ENCODE data around the gene FAM124A.

FAM124A gene

DNA sequence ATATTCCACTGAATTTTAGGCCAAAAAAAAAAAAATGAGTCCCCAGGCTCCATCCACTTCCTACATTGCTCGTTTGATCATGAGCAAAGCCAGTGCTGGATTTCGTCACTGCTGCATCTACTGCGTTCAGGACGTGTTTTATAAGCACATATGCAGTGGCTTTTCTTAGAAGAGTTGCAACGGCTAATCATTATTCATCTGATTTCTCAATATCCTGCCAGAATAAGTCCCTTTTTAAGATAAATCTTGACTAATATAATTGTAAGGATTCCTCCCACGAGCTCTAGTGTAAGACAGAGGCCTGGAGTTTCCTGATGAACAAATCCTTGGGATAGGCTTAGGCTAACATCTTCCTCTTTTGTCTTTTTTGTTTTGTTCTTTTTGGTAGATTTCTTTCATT lies 19.5 kb downstream of the FAM124A start:
- no peak for DNase-seq (ENCODE audit: low read depth)

GRCh38 chr13:51243227-51243626 lies 21.0 kb downstream of the FAM124A start:
- no peak for DNase-seq (ENCODE audit: low read depth)

DNA sequence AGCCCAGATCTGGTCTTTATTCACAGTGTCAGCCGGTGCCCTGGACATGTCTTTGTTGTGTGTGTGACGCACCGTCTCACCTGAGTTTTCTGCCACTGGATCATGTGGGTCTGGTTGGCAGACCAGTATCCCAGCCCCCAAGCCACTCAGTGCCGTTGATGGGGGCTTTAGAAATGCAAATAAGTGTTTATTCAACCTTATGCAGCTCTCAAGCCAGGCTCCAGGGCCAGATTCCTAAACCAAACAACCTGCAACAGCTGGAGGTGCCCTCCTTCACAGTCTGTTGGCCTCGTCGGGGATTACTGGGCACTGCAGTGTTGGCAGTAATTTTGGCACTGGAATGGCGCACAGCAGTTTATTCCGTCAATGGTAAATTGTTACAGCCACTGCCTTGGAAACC lies 21.6 kb downstream of the FAM124A start:
- DNase-seq (ENCODE audit: low read depth) = no peak

DNA sequence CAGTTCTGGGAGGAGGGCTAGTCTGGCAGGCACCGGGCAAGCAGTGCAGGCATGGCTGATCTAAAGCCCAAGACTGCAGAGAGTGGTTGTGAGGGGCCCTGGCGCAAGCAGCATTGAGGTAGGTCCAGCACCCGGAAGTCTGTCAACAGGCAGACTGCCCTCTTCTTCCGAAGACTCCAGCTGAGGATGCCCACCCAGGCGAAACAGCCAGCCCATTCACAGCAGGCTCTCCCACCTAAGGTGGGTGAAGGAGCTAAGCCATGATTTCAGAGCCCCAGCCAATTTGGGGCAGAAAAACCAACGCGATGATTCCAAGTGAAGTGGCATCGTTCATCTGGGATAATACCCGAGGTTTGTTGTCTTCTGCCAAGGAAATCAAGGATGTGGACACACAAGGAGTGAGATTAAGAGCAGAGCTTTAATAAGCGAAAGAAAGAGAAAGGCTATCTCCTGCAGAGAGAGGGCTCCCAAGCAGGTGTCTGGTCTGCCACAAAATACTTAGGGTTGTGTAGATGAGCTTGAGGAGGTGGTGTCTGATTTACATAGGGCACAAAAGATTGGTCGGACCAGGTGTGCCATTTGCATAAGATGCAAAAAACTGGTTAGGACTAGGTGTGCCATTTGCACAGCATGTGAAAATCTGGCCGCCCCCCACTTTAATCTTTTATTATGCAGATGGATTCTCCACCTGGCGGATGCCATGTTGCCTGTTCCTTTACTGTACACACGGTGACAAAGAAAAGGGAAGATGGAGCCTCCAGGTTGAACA lies 22.6 kb downstream of the FAM124A start:
- DNase-seq (ENCODE audit: low read depth) = no peak

DNA sequence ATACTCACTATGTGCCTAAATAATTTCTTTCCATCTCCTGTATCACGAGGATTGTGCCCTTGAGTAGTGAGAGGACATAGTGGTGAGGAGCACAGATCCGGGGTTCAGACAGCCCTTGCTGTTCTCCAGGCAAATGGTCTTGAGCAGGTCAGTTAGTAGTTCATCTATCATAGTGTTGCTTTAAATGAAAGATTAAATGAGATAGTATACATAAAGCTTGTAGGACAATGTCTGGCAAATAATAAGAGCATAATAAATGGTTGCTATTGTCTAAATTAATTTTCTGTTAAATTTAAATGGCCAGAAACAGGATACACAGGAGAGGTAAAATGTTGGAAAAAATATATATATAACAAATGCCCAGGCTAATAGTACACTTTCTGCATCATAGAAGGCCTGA lies 23.4 kb downstream of the FAM124A start:
- no peak for DNase-seq (ENCODE audit: low read depth)

DNA sequence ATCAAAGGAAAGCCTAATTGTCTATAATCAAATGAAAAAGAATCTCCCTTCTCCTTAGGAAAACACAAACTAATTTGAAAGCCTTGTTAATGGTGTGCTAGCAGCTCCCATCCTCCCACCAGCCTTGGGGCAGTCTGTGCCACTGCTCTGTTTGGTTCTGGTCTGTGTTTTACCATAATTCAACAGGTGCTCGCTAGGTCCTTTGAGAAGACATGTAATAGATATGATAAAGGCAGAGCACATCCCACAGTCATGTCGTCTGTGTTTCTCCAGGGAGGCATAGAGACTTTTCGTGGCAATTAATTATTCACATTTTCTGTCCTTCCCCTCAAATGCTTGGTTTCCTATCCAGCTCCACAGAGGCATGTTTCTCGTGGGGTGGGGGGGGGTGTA lies 23.8 kb downstream of the FAM124A start:
- DNase-seq (ENCODE audit: low read depth) = no peak

DNA sequence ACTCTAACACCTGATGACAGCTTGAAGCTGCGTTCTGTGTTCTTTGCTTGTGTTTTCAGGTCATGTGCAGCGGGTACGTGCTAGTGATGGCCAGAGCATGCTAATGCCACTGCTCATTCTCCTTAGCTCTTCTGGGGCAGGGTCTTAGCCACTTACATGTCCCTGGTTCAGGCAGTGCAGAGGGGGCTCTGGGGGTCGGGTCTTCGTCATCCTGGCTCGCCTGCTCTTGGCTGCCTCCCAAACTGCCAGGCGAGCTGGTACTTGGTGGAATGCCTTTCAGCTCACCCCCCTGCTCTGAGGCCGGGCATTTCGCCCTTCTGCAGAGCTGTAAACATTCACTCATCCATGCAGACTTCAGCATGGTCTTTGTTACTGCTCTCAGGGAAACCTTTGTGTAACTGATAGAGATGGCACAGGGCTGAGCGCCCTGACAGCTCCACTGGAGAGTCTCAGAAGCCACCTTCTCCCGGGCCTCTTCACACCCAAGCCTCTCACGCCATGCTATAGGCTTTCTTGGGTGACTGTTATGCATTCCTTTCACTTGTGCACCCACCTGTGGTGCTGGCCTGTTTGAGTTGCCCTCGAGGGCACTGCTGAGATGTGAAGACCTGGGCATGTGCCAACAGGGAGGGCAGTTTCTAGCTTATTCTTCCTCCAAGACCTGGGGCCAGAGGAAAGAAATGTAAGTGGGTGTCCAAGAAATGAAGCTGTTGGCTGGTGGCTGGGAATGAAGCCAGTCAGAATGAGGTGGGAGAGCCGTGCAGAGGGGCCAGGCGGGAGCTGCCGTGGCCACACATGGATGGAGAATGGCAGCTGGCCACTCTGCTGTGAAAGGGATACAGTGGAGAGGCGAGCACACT lies 24.4 kb downstream of the FAM124A start:
- no peak for DNase-seq (ENCODE audit: low read depth)

DNA sequence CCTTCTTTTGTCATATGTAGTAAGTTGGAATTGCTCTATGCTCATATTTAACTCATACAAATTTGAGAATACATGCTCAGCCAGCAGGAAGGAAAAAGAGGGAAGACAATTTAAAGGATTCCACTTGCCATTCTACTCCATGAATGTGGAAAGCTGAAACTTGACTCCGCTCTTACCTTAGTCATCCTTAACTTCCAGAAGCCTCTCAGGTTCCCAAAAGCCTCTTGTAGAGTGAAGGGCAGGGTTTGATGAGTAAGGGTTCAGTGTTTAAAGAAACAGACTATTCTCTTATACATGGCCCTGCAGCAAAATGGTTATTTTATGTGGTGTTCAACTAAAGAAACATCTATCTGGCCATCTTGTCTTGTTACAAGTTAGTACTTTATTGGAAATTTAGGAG lies 27.1 kb downstream of the FAM124A start:
- DNase-seq (ENCODE audit: low read depth) = no peak

DNA sequence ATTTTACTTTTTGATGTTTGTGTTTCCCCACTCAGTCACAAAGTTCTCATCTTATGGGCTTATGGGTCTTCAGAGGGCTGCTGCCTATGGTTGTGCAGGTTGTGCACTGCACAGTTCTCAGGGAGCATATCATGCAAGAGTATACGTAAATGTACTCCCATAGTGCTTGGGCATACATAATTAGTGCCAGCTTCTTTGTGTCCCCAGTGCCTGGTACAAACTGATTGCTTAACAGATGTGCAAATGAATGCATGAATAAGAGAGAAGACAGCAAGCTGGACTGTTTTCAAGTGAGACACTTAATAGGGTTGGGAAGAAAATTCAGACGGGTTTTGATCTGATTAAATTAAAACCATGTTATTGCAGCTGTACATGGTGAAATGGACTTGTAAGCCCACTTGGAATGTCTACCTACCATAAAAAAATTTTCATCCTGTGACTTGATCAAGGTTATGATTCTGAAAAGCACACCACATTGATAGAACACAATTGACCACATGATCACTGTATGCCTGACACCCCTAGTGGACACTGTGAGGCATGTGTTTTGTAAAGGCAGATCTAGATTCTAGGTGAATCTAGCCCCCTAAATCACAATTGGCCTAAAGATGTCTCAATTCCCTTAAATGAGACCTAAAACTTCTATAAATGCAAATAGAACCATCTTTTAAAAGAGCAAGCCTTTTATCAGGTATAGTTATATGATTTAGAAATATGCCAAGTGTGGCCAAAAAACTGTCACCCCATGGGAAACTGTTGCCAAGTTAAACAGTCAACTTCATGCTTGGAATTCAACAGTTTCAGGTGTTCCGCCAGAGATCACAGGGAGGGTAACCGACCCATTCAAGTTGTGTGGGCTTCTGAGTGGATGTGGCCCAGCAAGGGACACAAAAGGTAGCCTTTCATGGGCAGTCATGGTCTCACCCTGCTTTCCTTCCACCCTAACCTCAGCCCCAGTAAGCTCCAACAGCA lies 27.9 kb downstream of the FAM124A start:
- no peak for DNase-seq (ENCODE audit: low read depth)

GRCh38 chr13:51251480-51251879 lies 29.3 kb downstream of the FAM124A start:
- no peak for DNase-seq (ENCODE audit: low read depth)

DNA sequence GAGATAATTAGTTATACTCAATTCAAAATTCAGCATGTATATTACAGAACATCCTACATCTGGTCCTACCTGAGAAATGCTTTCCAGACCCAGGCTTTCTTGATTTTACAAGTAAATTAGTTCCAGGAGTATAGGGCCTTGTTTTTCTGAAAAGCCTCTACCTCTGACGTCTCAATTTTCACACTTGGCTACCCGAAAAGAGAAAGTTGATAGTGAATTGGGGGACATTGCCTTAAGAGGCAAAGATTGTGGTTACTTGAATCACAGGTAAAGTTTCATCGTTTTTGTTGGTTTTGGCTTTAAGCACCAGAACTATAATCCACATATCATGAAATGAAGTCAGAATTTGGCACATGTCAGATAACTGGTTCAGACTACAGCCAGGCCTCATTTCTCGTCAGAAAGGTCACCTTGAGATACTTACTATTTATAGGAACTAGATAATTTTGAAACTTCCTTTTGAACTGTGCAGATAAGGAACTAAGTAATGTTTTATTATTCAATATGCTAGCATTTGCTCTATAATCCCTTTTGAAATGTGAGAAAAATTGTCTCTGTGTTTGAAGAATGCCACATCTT lies 30.8 kb downstream of the FAM124A start:
- DNase-seq (ENCODE audit: low read depth) = no peak

- DNase-seq (ENCODE audit: low read depth) = no peak
Observed at GRCh38 chr13:51255556-51255955, 33.4 kb downstream of the FAM124A start.

GRCh38 chr13:51257187-51257586 lies 35.0 kb downstream of the FAM124A start:
- no peak for DNase-seq (ENCODE audit: low read depth)

- no peak for DNase-seq (ENCODE audit: low read depth)
Observed at GRCh38 chr13:51258612-51259548, 36.7 kb downstream of the FAM124A start.

- DNase-seq (ENCODE audit: low read depth) = no peak
Observed at GRCh38 chr13:51260154-51260553, 38.0 kb downstream of the FAM124A start.

DNA sequence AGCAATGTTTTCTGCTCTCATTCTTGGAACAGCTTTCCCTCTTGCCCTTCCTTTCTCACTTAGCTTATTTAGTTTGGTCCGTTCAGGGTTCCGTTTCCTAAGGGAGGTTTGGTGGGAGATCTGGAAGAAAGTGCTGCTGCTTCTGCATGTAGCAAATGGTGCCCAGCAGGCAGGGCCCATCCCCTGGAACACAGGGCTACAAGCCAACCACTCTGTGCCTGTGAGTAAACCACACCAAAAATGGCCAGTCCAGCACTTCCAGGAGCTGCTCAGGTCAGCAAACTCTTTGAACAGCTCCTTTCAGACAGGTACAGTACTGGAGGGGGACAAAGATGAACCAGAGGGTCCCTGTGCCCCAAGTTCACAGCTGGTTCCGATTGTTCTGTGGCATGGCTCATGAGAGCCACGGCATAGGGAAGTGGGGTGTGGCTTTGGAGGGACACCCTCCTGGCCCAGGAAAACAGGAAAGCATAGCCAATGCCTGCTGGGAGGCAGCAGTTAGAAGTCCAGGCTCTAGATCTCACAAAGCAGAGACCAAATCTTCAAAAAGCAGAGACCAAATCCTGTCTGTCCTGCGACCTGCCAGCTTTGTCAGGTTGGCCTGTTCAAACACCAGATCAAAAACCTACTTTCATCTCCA lies 39.5 kb downstream of the FAM124A start:
- no peak for DNase-seq (ENCODE audit: low read depth)

GRCh38 chr13:51262501-51263211 lies 40.5 kb downstream of the FAM124A start:
- DNase-seq (ENCODE audit: low read depth) = no peak

- no peak for DNase-seq (ENCODE audit: low read depth)
Observed at GRCh38 chr13:51266642-51267041, 44.4 kb downstream of the FAM124A start.

- no peak for DNase-seq (ENCODE audit: low read depth)
Observed at GRCh38 chr13:51267622-51268021, 45.4 kb downstream of the FAM124A start.

DNA sequence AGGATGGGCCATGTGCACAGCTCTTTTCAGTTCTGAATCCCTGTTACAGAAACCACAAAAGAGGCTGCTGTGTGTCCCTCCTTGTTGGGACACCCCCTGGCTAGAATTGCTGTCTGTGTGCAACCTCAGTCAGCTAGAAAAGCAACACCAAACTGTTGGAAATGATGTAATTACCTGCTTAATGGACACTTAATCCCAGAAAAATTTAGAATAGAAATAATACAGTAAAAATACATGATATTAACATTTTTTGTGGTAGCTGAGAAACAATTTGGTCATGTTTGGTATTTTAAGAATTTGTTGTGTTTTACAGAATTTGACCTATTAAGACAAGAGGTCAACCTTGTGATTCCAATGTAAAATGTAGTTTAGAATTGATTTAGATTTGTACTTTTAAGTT lies 46.8 kb downstream of the FAM124A start:
- no peak for DNase-seq (ENCODE audit: low read depth)
